Measurements from ENCODE around the gene SPCS3.

The SPCS3 gene

GRCh38 chr4:176303938-176304337 lies 15.8 kb upstream of the SPCS3 start:
- no peaks in the 10 kb centered on the region for H3K9me3 ChIP-seq (ENCODE audit: low read length)
- H3K27me3 ChIP-seq (ENCODE audit: insufficient read depth, low read length): no peaks in the 10 kb centered on the region
- H2AFZ ChIP-seq (ENCODE audit: low read length): no peak overlapping the region
- H3F3A ChIP-seq (ENCODE audit: insufficient read depth, low read length): no peaks in the 10 kb centered on the region
- TF ChIP-seq EZH2 (IDR thresholded peaks at IDR 0.05; ENCODE audit: borderline replicate concordance, low read length) (no peak), CTCF (IDR thresholded peaks at IDR 0.05; ENCODE audit: low read length) (no peak)
- no peak overlapping the region for H3K4me3 ChIP-seq (ENCODE audit: low read depth, low read length, poor library complexity, severe bottlenecking)
- no peaks in the 10 kb centered on the region for H3K36me3 ChIP-seq (ENCODE audit: insufficient read depth, low read length)
- H3K4me1 ChIP-seq (ENCODE audit: insufficient read depth, low read length, severe bottlenecking): peaks cover 6% of the 10 kb centered on the region
- H3K9me2 ChIP-seq (ENCODE audit: low read depth, low read length): no peaks in the 10 kb centered on the region
- no peak overlapping the region for H3K9ac ChIP-seq (ENCODE audit: low read length)
- H3K27ac ChIP-seq (ENCODE audit: low read depth, low read length, poor library complexity, severe bottlenecking): no peak overlapping the region
- no peaks in the 10 kb centered on the region for H4K20me1 ChIP-seq (ENCODE audit: insufficient read depth, low read length)
- no peak overlapping the region for H3K4me2 ChIP-seq (ENCODE audit: low read length)
- H3K79me2 ChIP-seq (ENCODE audit: insufficient read depth, low read length): no peaks in the 10 kb centered on the region

- Histone ChIP-seq H3K36me3 (ENCODE audit: insufficient read depth, low read length) (no peaks in the 10 kb centered on the region), H3K79me2 (ENCODE audit: insufficient read depth, low read length) (no peaks in the 10 kb centered on the region), H4K20me1 (ENCODE audit: insufficient read depth, low read length) (no peaks in the 10 kb centered on the region), H3K27me3 (ENCODE audit: insufficient read depth, low read length) (no peaks in the 10 kb centered on the region), H3K4me1 (ENCODE audit: insufficient read depth, low read length, severe bottlenecking) (peaks cover 16% of the 10 kb centered on the region), H2AFZ (ENCODE audit: low read length) (no peak overlapping the region), H3K4me2 (ENCODE audit: low read length) (no peak overlapping the region), H3K27ac (ENCODE audit: low read depth, low read length, poor library complexity, severe bottlenecking) (no peak overlapping the region), H3K9ac (ENCODE audit: low read length) (no peak overlapping the region), H3K4me3 (ENCODE audit: low read depth, low read length, poor library complexity, severe bottlenecking) (no peak overlapping the region), H3K9me3 (ENCODE audit: low read length) (no peaks in the 10 kb centered on the region), H3F3A (ENCODE audit: insufficient read depth, low read length) (no peaks in the 10 kb centered on the region), H3K9me2 (ENCODE audit: low read depth, low read length) (no peaks in the 10 kb centered on the region)
- TF ChIP-seq EZH2 (IDR thresholded peaks at IDR 0.05; ENCODE audit: borderline replicate concordance, low read length) (no peak), CTCF (IDR thresholded peaks at IDR 0.05; ENCODE audit: low read length) (no peak)
These were observed 12.7 kb upstream of the SPCS3 start for GRCh38 chr4:176306837-176307665.

- Histone ChIP-seq H3K4me2 (ENCODE audit: low read length) (no peak overlapping the region), H4K20me1 (ENCODE audit: insufficient read depth, low read length) (no peaks in the 10 kb centered on the region), H3K27ac (ENCODE audit: low read depth, low read length, poor library complexity, severe bottlenecking) (no peak overlapping the region), H2AFZ (ENCODE audit: low read length) (no peak overlapping the region), H3K27me3 (ENCODE audit: insufficient read depth, low read length) (no peaks in the 10 kb centered on the region), H3F3A (ENCODE audit: insufficient read depth, low read length) (no peaks in the 10 kb centered on the region), H3K9me2 (ENCODE audit: low read depth, low read length) (no peaks in the 10 kb centered on the region), H3K79me2 (ENCODE audit: insufficient read depth, low read length) (no peaks in the 10 kb centered on the region), H3K4me1 (ENCODE audit: insufficient read depth, low read length, severe bottlenecking) (peaks cover 16% of the 10 kb centered on the region), H3K4me3 (ENCODE audit: low read depth, low read length, poor library complexity, severe bottlenecking) (no peak overlapping the region), H3K9me3 (ENCODE audit: low read length) (no peaks in the 10 kb centered on the region), H3K36me3 (ENCODE audit: insufficient read depth, low read length) (no peaks in the 10 kb centered on the region), H3K9ac (ENCODE audit: low read length) (no peak overlapping the region)
- TF ChIP-seq EZH2 (IDR thresholded peaks at IDR 0.05; ENCODE audit: borderline replicate concordance, low read length) (no peak), CTCF (IDR thresholded peaks at IDR 0.05; ENCODE audit: low read length) (no peak)
These were observed 12.2 kb upstream of the SPCS3 start for GRCh38 chr4:176307666-176307930.
